ENCODE results near the gene KIAA1217.

Gene KIAA1217

DNA sequence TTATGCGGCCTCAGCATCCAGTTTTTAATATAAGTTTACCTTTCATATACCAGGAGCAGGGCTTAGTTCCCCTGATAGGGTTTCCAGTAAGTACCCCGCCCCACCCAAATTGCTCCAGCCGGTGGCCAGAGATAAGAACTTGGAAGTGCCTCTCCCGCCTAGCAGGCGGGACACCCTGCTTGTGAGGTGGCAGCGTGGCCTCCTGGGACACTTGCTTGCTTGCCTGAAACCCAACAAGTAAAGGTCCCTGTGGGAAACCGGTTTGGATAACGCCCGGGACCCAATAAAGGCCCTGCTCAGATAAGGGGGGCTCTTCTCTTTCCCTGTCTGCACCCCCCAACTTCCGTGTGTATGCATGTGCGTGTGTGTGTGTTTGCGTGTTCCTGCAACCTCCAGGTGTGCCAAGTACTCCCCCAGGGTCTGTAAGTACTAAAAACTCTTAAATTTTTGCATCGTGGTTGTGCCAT is 360.4 kb downstream of the KIAA1217 start:
- TF ChIP-seq, protein P1, sequence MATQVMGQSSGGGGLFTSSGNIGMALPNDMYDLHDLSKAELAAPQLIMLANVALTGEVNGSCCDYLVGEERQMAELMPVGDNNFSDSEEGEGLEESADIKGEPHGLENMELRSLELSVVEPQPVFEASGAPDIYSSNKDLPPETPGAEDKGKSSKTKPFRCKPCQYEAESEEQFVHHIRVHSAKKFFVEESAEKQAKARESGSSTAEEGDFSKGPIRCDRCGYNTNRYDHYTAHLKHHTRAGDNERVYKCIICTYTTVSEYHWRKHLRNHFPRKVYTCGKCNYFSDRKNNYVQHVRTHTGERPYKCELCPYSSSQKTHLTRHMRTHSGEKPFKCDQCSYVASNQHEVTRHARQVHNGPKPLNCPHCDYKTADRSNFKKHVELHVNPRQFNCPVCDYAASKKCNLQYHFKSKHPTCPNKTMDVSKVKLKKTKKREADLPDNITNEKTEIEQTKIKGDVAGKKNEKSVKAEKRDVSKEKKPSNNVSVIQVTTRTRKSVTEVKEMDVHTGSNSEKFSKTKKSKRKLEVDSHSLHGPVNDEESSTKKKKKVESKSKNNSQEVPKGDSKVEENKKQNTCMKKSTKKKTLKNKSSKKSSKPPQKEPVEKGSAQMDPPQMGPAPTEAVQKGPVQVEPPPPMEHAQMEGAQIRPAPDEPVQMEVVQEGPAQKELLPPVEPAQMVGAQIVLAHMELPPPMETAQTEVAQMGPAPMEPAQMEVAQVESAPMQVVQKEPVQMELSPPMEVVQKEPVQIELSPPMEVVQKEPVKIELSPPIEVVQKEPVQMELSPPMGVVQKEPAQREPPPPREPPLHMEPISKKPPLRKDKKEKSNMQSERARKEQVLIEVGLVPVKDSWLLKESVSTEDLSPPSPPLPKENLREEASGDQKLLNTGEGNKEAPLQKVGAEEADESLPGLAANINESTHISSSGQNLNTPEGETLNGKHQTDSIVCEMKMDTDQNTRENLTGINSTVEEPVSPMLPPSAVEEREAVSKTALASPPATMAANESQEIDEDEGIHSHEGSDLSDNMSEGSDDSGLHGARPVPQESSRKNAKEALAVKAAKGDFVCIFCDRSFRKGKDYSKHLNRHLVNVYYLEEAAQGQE (IDR thresholded peaks at IDR 0.05; ENCODE audit: insufficient read depth in 1 of 2, low read depth in 2 of 2, low read length in 2 of 2): no peak
- TF ChIP-seq TAF1 (IDR thresholded peaks at IDR 0.05; ENCODE audit: borderline replicate concordance, insufficient read depth, low read length): no peak
- no peak for TF ChIP-seq SIN3A (IDR thresholded peaks at IDR 0.05; ENCODE audit: borderline replicate concordance, insufficient read depth, low read length)
- no peak for TF ChIP-seq POLR2AphosphoS5 (IDR thresholded peaks at IDR 0.05; ENCODE audit: low read depth, low read length)
- TF ChIP-seq FOXP2 (optimal IDR thresholded peaks at IDR 0.05; ENCODE audit: borderline replicate concordance, extremely low read depth, extremely low read length, insufficient read depth): no peak

DNA sequence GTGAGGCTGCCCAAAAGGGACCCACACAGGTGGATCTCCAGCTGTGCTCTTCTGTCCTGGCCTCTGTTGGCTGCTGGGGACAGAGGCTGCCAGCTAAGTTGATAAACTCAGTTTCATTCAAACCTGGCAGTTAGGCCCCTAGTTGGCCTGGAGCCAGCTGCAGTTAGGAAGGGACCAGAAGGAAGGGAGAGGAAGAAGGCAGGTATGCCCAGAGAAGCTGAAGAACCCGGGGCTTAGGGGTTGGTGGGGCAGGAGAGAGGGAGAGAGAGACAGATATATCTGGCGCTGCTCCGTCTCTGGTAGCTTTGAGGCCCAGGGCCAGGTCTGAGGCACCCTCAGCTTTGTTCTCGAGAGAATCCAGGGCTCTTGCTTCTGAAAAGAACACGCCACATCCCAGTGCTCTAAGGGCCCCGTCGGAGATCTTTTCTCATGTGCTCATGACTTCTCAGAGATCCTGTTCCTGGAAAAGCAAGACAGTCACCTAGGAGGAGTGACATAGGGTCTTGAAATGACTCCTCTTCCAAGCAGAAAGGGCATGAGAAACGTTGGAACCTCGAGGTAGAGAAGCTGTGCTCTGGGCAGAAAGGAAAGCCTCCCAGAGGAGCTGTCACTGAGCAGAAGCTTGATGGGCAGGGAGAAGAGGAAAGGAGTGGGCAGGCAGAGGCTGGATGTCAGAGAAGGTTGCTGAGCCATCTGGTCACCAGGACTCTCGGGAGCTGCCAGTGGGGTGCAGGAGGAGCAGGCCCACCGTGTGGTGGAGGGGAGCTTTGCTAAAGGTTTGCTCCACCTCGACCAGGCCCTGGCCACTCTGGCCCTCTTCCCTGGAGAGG is 361.1 kb downstream of the KIAA1217 start:
- TF ChIP-seq POLR2AphosphoS5 (IDR thresholded peaks at IDR 0.05; ENCODE audit: low read depth, low read length) (no peak), SIN3A (IDR thresholded peaks at IDR 0.05; ENCODE audit: borderline replicate concordance, insufficient read depth, low read length) (no peak), FOXP2 (optimal IDR thresholded peaks at IDR 0.05; ENCODE audit: borderline replicate concordance, extremely low read depth, extremely low read length, insufficient read depth) (no peak), TAF1 (IDR thresholded peaks at IDR 0.05; ENCODE audit: borderline replicate concordance, insufficient read depth, low read length) (no peak)
- TF ChIP-seq, protein P1 (IDR thresholded peaks at IDR 0.05; ENCODE audit: insufficient read depth in 1 of 2, low read depth in 2 of 2, low read length in 2 of 2): no peak

DNA sequence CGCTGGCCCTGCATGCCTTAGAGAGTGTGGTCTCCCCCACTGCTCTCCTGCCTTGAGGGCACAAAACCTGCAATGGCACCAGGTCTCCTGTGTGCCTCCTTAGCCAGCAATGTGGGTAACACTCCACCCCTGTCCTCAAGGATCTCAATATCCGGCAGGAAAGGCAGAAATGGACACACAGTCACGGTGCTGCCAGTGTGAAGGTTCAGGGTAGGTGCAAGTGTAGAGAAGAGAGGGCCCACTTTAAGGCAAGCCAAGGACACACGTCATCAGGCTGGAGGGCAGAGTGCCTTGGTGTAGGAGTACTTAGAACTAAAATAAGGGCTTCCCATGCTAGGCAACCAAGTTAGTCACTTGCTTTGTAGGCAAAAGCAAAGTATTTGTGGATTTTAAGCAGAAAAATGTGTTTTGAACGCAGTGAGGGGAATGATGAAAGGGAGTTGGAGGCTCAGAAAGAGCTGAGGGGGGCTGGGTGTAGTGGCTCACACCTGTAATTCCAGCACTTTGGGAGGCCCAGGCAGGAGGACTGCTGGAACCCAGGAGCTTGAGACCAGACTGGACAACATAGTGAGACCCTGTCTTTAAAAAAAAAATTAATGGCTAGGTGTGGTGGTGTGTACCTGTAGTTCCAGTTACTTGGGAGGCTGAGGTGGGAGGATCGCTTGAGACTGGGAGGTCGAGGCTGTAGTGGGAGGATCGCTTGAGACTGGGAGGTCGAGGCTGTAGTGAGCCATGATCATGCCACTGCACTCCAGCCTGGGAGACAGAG is 361.9 kb downstream of the KIAA1217 start:
- TF ChIP-seq POLR2AphosphoS5 (IDR thresholded peaks at IDR 0.05; ENCODE audit: low read depth, low read length) (no peak), SIN3A (IDR thresholded peaks at IDR 0.05; ENCODE audit: borderline replicate concordance, insufficient read depth, low read length) (no peak), TAF1 (IDR thresholded peaks at IDR 0.05; ENCODE audit: borderline replicate concordance, insufficient read depth, low read length) (no peak), FOXP2 (optimal IDR thresholded peaks at IDR 0.05; ENCODE audit: borderline replicate concordance, extremely low read depth, extremely low read length, insufficient read depth) (no peak)
- TF ChIP-seq, protein P1 (IDR thresholded peaks at IDR 0.05; ENCODE audit: insufficient read depth in 1 of 2, low read depth in 2 of 2, low read length in 2 of 2): no peak

GRCh38 chr10:24571870-24572450 is 363.0 kb downstream of the KIAA1217 start:
- TF ChIP-seq FOXP2 (optimal IDR thresholded peaks at IDR 0.05; ENCODE audit: borderline replicate concordance, extremely low read depth, extremely low read length, insufficient read depth) (no peak), SIN3A (IDR thresholded peaks at IDR 0.05; ENCODE audit: borderline replicate concordance, insufficient read depth, low read length) (no peak), TAF1 (IDR thresholded peaks at IDR 0.05; ENCODE audit: borderline replicate concordance, insufficient read depth, low read length) (no peak), POLR2AphosphoS5 (IDR thresholded peaks at IDR 0.05; ENCODE audit: low read depth, low read length) (no peak)
- TF ChIP-seq, protein P1 (IDR thresholded peaks at IDR 0.05; ENCODE audit: insufficient read depth in 1 of 2, low read depth in 2 of 2, low read length in 2 of 2): no peak

Data from PFSK-1 (cell line).